Activated naive CD8-positive, alpha-beta T cell treated with anti-CD3 and anti-CD28 coated beads for 36 hours (primary cell): ENCODE data around the gene CALML4. TPM values are rescaled to one million over a fixed set of nuclear protein-coding genes. Genes with fewer than 3 reads are reported as not detected.
"Not testable (repeated sequence)": the region's sequence is repeated elsewhere in the genome, so short reads cannot be mapped to it uniquely, and the experiment has no call there.

ENCODE experiments used
- DNase-seq: peaks from one replicate; pipeline ENCODE4 v3.0.0; 2021
- H3K27ac Mint-ChIP-seq: one replicate; pipeline ENCODE4 v1.8.0; 2022; ENCODE audit warnings: mild to moderate bottlenecking, moderate library complexity, mixed read lengths
- H3K27me3 Mint-ChIP-seq: one replicate; pipeline ENCODE4 v1.8.0; 2022; ENCODE audit warnings: mild to moderate bottlenecking, mixed read lengths
- H3K36me3 Mint-ChIP-seq: one replicate; pipeline ENCODE4 v1.8.0; 2021; ENCODE audit warnings: mild to moderate bottlenecking, mixed read lengths
- H3K4me1 Mint-ChIP-seq: one replicate; pipeline ENCODE4 v1.8.0; 2021; ENCODE audit warnings: mixed read lengths
- H3K4me3 Mint-ChIP-seq: one replicate; pipeline ENCODE4 v1.8.0; 2022; ENCODE audit warnings: mild to moderate bottlenecking, moderate library complexity, mixed read lengths
- H3K9me3 Mint-ChIP-seq: one replicate; pipeline ENCODE4 v1.8.0; 2022; ENCODE audit warnings: mixed read lengths
- total RNA-seq, 2 experiments: library from RNA; stranded (reverse); gene quantifications; one replicate each; pipeline ENCODE4 v1.2.3, GENCODE V29; 2021

The CALML4 gene
- total RNA-seq, 2 experiments from 2014 or later, result 5.4 to 7.4 TPM

GRCh38 chr15:68192804-68193486 lies 12.2 kb downstream of the CALML4 start:
- Mint-ChIP-seq H3K9me3 (no peaks in the 10 kb centered on the region), H3K4me3 (no peak overlapping the region), H3K27ac (peak overlapping the region; percentile 13), H3K27me3 (no peaks in the 10 kb centered on the region), H3K36me3 (peaks cover 11% of the 10 kb centered on the region), H3K4me1 (no peaks in the 10 kb centered on the region)
- DNase-seq, result no peak

DNA sequence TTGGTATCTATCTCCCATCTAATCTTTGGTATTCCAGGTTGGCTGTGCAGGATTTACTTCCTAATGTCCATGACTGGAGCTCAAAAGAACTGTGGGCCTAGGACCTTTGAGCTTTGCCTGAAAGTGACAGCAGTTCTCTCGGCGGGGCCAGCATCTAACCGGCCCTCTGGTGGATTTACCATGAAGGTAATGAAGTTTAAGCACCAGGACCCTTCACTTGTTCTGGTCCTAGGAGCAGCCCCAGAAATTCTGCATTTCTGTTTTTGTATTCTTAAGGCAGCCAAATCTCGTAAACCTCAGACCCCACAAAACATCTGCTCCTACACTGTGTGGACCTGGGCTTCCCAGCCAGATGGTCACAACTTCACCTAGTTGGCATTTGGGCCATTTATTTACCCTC lies 13.0 kb downstream of the CALML4 start:
- no peak overlapping the region for H3K4me3 Mint-ChIP-seq
- H3K4me1 Mint-ChIP-seq, result peaks cover 2% of the 10 kb centered on the region
- H3K36me3 Mint-ChIP-seq, result peaks cover 11% of the 10 kb centered on the region
- DNase-seq, result no peak
- H3K27me3 Mint-ChIP-seq, result no peaks in the 10 kb centered on the region
- no peak overlapping the region for H3K27ac Mint-ChIP-seq
- no peaks in the 10 kb centered on the region for H3K9me3 Mint-ChIP-seq

DNA sequence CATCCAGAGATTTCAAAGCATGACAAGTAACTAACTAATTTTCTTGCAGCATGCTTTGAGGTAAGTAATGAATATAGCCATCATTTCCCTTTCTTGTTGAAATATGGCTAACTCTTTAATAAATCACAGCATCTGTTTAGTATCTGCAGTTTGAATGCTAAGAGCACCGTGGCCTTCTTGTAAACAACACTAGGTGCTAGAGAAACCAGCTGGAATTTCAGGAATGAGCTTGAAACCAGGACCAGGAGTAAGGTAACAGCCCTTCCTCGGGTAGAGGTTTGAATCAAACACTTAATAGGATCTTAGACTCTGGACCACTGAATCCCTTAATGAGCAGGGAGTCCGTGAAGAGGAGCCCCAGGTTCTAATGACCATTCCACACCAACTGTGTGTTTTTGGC lies 13.6 kb downstream of the CALML4 start:
- Mint-ChIP-seq H3K27me3 (no peaks in the 10 kb centered on the region), H3K4me1 (peaks cover 2% of the 10 kb centered on the region), H3K27ac (no peak overlapping the region), H3K36me3 (peaks cover 11% of the 10 kb centered on the region), H3K4me3 (no peak overlapping the region), H3K9me3 (no peaks in the 10 kb centered on the region)
- DNase-seq, result no peak

DNA sequence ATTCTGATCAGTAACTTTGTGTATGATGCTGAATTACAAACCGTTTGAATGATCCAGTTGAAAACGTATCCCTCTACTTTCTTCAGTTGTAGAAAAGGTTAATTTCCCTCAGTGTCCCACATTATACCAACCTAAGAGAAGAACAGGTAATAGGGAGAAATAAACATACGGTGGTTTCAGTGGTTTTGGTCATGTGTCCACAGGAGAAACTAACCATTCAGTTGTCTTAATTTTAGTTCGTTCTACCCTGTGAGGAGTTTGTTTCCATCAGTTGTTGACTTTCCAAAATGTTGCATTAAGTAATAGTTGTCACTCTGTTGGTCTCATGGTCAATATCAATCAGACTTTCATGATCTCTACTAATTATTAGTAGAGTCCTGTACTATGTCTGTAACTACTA lies 15.1 kb downstream of the CALML4 start:
- H3K4me3 Mint-ChIP-seq, result no peak overlapping the region
- H3K9me3 Mint-ChIP-seq, result no peaks in the 10 kb centered on the region

GRCh38 chr15:68188647-68189046 lies 16.5 kb downstream of the CALML4 start:
- H3K4me3 Mint-ChIP-seq, result no peak overlapping the region
- no peak for DNase-seq
- no peaks in the 10 kb centered on the region for H3K27me3 Mint-ChIP-seq
- no peak overlapping the region for H3K27ac Mint-ChIP-seq
- H3K4me1 Mint-ChIP-seq, result peaks cover 2% of the 10 kb centered on the region
- peaks cover 18% of the 10 kb centered on the region for H3K36me3 Mint-ChIP-seq
- H3K9me3 Mint-ChIP-seq, result no peaks in the 10 kb centered on the region

More for the DNA sequence above, 15.1 kb downstream of the CALML4 start:
- peak overlapping the region; percentile 43 for H3K27ac Mint-ChIP-seq
- no peaks in the 10 kb centered on the region for H3K27me3 Mint-ChIP-seq
- peaks cover 2% of the 10 kb centered on the region for H3K4me1 Mint-ChIP-seq
- no peak for DNase-seq
- H3K36me3 Mint-ChIP-seq, result peaks cover 13% of the 10 kb centered on the region

GRCh38 chr15:68187559-68187958 lies 17.6 kb downstream of the CALML4 start:
- Mint-ChIP-seq H3K4me3 (no peak overlapping the region), H3K27me3 (no peaks in the 10 kb centered on the region), H3K9me3 (no peaks in the 10 kb centered on the region), H3K36me3 (peaks cover 21% of the 10 kb centered on the region), H3K27ac (peak overlapping the region; percentile 1), H3K4me1 (peaks cover 2% of the 10 kb centered on the region)
- no peak for DNase-seq

DNA sequence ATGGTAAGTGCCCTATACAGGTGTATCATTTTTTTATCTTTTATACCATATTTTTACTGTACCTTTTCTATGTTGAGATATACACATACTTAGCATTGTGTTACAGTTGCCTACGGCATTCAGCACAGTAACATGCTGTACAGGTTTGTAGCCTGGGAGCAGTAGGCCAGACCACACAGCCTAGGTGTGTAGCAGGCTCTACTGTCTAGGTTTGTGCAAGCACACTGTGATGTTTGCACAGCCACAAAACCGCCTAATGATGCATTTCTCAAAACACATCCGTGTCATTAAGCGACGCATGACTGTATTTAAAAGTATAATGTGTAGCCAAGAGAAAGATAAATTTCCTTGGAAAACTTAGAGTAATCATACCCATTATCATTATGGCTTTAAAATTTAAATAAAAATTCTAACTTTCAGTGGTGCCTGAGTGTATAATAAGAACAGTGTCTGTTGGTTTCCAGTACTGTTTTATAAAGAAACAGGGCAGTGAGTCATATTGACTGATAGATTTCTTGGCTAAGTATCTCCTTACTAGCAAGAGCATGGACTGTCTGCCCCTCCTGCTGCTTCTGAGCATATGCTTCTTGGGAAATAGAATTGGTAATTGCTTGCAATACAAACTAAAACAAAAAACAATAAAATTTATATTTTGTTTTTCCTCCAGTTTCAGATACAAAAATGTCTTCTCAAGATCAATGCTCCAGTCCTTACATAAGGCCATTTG lies 18.3 kb downstream of the CALML4 start:
- Mint-ChIP-seq H3K9me3 (no peaks in the 10 kb centered on the region), H3K4me3 (no peak overlapping the region), H3K36me3 (peaks cover 21% of the 10 kb centered on the region), H3K4me1 (peaks cover 2% of the 10 kb centered on the region), H3K27me3 (no peaks in the 10 kb centered on the region), H3K27ac (no peak overlapping the region)
- DNase-seq, result no peak

DNA sequence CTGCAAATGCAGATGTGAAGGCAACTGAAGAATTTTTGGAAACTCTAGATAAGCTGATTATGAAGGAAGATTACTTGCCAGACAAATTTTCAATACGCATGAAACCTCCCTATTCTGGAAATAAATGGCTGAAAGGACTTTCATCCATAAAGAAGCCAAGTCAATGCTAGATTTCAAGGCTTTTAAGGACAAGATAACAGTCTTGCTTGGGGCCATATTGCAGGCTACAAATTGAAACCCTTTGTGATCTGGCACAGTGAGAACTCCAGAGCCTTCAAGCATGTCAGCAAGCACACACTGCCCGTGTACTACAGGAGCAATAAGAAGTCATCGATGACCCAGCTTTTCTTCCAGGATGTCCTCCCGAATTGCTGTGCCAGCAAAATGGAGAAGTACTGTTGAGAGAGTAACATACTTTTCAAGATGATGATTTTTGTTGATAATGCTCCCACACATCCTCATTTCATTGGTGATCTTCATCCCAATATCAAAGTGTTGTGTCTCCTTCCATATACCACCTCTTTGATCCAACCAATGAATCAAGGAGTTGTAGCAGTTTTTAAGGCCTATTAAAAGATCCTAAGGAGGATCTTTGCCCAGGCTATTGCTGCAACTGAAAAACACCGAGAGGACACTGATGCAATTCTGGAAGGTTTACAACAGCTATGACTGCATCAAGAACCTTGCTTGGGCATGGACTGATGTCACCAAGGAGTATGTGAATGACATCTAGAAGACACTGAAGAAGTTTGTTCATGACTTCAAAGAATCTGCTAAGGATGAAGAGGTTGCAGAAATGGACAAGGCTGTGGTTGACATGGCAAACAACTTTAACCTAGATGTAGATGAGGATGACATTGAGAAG lies 20.3 kb downstream of the CALML4 start:
- H3K27me3 Mint-ChIP-seq, result no peaks in the 10 kb centered on the region
- H3K36me3 Mint-ChIP-seq, result peaks cover 25% of the 10 kb centered on the region
- no peak overlapping the region for H3K4me3 Mint-ChIP-seq
- peaks cover 2% of the 10 kb centered on the region for H3K4me1 Mint-ChIP-seq
- H3K27ac Mint-ChIP-seq, result peak overlapping the region; percentile 77
- DNase-seq, result no peak
- no peaks in the 10 kb centered on the region for H3K9me3 Mint-ChIP-seq

DNA sequence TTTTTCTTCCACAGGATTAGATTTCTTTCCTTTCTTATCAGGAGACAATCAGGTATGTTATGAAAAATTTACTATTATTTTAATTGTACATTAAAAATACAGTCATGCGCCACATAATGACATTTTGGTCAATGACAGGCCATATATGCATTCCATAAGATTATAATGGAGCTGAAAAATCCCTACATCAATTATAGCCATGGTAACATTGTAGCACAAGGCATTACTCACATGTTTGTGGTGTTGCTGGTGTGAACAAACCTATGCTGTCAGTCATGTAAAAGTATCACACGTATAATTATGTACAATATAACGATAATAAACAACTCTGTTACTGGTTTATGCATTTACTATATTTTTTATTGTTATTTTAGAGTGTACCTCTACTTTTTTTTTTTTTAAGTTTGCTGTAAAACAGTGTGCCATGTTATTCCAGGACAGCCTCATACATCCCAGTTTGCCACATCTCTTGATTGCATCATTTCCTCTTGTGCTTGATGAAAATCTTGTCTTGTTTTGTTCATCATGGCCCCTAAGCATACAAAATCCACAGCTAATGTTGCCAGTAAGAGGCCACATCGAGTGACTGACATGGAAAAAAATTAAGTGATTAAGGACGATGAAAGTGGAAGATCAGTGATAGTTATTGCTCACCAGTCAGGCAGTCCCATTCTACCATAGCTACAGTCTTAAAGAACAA lies 21.4 kb downstream of the CALML4 start:
- DNase-seq, result no peak
- Mint-ChIP-seq H3K9me3 (no peaks in the 10 kb centered on the region), H3K27ac (peak overlapping the region; percentile 77), H3K4me1 (peaks cover 2% of the 10 kb centered on the region), H3K27me3 (no peaks in the 10 kb centered on the region), H3K4me3 (no peak overlapping the region), H3K36me3 (peaks cover 26% of the 10 kb centered on the region)

- no peak for DNase-seq
- Mint-ChIP-seq H3K27me3 (no peaks in the 10 kb centered on the region), H3K4me3 (no peak overlapping the region), H3K9me3 (no peaks in the 10 kb centered on the region), H3K27ac (no peak overlapping the region), H3K36me3 (peaks cover 14% of the 10 kb centered on the region), H3K4me1 (no peaks in the 10 kb centered on the region)
Observed at GRCh38 chr15:68177742-68178141, 27.4 kb downstream of the CALML4 start.

GRCh38 chr15:68176601-68177000 lies 28.5 kb downstream of the CALML4 start:
- no peaks in the 10 kb centered on the region for H3K27me3 Mint-ChIP-seq
- H3K9me3 Mint-ChIP-seq, result peaks cover 2% of the 10 kb centered on the region
- H3K36me3 Mint-ChIP-seq, result peaks cover 18% of the 10 kb centered on the region
- no peak for DNase-seq
- H3K4me3 Mint-ChIP-seq, result no peak overlapping the region
- H3K27ac Mint-ChIP-seq, result no peak overlapping the region
- H3K4me1 Mint-ChIP-seq, result no peaks in the 10 kb centered on the region

DNA sequence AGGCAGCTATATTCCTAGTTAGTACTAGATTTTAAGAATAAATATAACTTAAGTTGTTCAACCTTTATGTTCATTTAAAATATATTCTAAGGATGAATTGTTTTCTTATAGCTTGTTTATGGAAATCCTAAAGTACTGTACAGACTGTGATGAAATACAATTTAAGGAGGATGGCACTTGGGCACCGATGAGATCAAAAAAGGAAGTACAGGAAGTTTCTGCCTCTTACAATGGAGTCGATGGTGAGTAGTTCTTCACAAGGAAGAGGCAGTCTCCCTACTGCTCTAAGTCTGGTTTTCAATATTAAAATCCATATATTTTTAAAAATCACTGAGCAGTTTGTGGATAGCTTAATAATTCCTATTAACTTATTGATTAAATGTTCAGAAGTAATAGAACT lies 29.6 kb downstream of the CALML4 start:
- H3K4me1 Mint-ChIP-seq, result no peaks in the 10 kb centered on the region
- H3K36me3 Mint-ChIP-seq, result peaks cover 15% of the 10 kb centered on the region
- H3K4me3 Mint-ChIP-seq, result no peak overlapping the region
- no peak for DNase-seq
- peaks cover 2% of the 10 kb centered on the region for H3K9me3 Mint-ChIP-seq
- H3K27me3 Mint-ChIP-seq, result no peaks in the 10 kb centered on the region
- H3K27ac Mint-ChIP-seq, result no peak overlapping the region

GRCh38 chr15:68173119-68173518 lies 32.0 kb downstream of the CALML4 start:
- H3K27me3 Mint-ChIP-seq, result no peaks in the 10 kb centered on the region
- peaks cover 2% of the 10 kb centered on the region for H3K9me3 Mint-ChIP-seq
- no peak for DNase-seq
- no peaks in the 10 kb centered on the region for H3K4me1 Mint-ChIP-seq
- no peak overlapping the region for H3K27ac Mint-ChIP-seq
- H3K4me3 Mint-ChIP-seq, result no peak overlapping the region
- peaks cover 14% of the 10 kb centered on the region for H3K36me3 Mint-ChIP-seq

DNA sequence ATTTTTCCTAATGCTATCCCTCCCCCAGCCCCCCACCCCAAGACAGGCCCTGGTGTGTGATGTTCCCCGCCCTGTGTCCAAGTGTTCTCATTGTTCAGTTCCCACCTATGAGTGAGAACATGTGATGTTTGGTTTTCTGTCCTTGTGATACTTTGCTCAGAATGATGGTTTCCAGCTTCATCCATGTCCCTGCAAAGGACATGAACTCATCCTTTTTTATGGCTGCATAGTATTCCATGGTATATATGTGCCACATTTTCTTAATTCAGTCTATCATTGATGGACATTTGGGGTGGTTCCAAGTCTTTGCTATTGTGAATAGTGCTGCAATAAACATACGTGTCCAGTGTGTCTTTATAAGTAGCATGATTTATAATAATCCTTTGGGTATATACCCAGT lies 33.1 kb downstream of the CALML4 start:
- H3K4me3 Mint-ChIP-seq, H3K27me3 Mint-ChIP-seq, DNase-seq, H3K9me3 Mint-ChIP-seq, H3K4me1 Mint-ChIP-seq, H3K27ac Mint-ChIP-seq: not testable (repeated sequence)
- H3K36me3 Mint-ChIP-seq, result peaks cover 11% of the 10 kb centered on the region

DNA sequence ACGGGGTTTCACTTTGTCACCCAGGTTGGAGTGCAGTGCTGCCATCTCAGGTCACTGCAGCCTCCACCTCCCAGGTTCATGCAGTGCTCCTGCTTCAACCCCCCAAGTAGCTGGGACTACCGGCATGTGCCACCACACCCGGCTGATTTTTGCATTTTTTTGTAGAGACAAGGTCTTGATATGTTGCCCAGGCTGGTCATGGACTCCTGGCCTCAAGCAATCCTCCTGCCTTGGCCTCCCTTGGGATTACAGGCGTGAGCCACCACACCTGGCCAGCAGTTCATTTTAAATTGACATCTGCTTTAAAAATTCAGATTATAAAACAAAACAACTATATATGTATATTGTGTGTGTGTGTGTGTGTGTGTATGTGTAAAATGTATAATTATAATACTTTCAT lies 38.3 kb downstream of the CALML4 start:
- Mint-ChIP-seq H3K36me3 (peaks cover 23% of the 10 kb centered on the region), H3K9me3 (peaks cover under 1% of the 10 kb centered on the region), H3K4me3 (no peak overlapping the region), H3K27me3 (no peaks in the 10 kb centered on the region), H3K27ac (no peak overlapping the region), H3K4me1 (peaks cover 2% of the 10 kb centered on the region)
- DNase-seq, result no peak
